Measurements from ENCODE around the gene SYT8.

SYT8 gene

DNA sequence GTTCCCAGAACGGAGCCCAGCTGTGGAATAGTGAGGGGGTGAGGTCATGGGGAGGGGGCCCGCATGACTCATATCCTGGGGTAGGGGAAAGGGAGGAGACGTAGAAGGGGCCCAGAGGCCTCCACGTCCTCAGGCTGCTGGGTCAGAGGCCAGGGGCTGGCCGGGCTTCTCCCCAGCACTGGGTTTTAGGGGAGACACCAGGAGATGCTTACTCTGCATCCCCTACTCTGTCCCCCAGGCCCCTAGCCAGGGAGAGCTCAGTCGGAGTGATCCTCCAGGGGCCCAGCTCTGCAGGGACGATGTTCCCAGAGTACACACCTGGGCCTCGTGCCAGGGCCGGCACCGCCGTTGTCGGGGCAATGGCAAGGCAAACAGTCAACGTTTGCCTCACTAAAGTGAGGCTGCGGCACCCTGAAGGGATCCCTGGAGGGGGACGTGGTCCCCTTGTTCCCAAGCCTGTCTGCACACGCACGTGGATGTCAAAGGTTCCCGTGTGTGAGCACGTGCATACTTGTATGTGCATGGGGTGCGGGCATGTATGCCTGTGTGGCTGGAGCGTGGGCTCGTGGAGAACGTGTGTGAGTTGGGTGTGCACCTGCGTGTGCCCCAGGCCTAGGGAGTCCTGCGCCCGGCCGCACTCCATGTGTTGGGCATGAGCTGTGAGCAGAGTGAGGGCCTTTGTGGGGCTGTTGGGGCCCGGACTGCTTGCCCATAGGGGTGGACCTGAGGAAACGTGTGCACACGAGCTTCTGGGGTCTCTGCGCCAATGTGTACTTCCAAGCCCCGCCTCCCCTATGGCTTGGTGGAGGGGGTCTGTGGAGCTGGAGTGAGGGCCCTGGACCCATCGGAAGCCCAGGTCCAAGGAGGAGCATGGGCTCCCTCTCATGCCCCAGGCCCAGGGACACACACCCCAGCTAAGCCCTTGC lies 42.7 kb downstream of the SYT8 start:
- H3K9me2 ChIP-seq (replicated peaks; ENCODE audit: insufficient read depth, low read length) = no peaks in the 10 kb centered on the region
- no peak overlapping the region for H3K4me2 ChIP-seq (ENCODE audit: low read depth, low read length)
- no peak for TF ChIP-seq EZH2 (optimal IDR thresholded peaks at IDR 0.05; ENCODE audit: low read depth, low read length)
- H3K79me2 ChIP-seq (ENCODE audit: low read length) = no peaks in the 10 kb centered on the region
- no peaks in the 10 kb centered on the region for H3F3A ChIP-seq (ENCODE audit: insufficient read depth, low read length)
- H3K27me3 ChIP-seq (replicated peaks; ENCODE audit: insufficient read depth, low read length) = no peaks in the 10 kb centered on the region
- H3K9ac ChIP-seq (ENCODE audit: low read length) = no peak overlapping the region
- no peak for DNase-seq
- H3K4me3 ChIP-seq (ENCODE audit: low read length) = no peak overlapping the region
- H2AFZ ChIP-seq (ENCODE audit: low read length) = no peak overlapping the region
- no peaks in the 10 kb centered on the region for H3K36me3 ChIP-seq (replicated peaks; ENCODE audit: insufficient read depth, low read length)
- no peaks in the 10 kb centered on the region for H3K4me1 ChIP-seq (ENCODE audit: low read length)
- no peaks in the 10 kb centered on the region for H4K20me1 ChIP-seq (ENCODE audit: insufficient read depth, low read length)
- no peak overlapping the region for H3K27ac ChIP-seq (ENCODE audit: low read length)
- no peaks in the 10 kb centered on the region for H3K9me3 ChIP-seq (replicated peaks; ENCODE audit: insufficient read depth, low read length)

DNA sequence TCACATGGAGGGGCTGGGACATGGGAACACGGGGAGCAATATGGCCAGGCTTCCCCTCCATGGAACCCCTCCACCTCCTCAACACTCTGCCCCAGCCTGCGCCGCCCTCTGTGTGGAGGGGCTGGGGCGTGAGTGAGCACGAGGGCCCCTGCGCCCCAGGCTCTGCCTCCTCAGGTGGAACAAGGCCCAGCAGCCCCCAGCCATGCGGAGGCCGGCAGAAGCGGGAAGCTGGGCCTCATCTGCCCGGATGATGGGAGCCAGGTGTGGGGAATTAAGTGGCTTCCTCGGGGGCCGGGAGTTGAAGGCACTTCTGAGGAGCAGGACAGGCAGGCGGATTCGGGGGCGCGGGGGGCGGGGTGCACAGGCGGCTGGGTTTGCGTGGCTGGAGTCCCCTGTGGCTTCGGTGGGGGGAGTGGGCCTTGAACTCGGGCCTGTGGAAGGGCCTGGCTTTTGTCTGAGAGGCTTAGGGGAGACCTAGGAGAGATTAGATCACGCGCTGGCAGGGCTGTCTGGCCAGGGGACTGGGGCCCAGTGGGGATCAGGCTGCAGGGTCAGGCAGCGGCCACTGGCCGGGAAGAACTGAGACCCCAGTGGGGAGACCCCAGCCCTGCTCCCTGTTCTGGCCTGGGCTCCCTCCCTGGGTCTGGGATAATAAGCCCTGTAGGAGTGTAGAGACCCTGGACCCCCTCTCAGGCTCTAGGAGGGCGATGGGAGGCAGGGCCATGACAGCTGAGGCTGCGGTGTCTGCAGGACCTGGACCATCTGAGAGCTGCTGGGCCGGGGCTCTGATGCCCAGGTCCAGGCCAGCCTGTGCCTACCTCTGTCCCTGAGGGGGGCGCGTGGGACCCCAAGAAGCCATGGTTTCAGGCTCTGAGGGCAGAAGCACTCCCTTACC lies 43.6 kb downstream of the SYT8 start:
- no peaks in the 10 kb centered on the region for H3K27me3 ChIP-seq (replicated peaks; ENCODE audit: insufficient read depth, low read length)
- H3K4me3 ChIP-seq (ENCODE audit: low read length) = no peak overlapping the region
- H2AFZ ChIP-seq (ENCODE audit: low read length) = no peak overlapping the region
- H3K9me2 ChIP-seq (replicated peaks; ENCODE audit: insufficient read depth, low read length) = no peaks in the 10 kb centered on the region
- no peak overlapping the region for H3K4me2 ChIP-seq (ENCODE audit: low read depth, low read length)
- H3K4me1 ChIP-seq (ENCODE audit: low read length) = no peaks in the 10 kb centered on the region
- no peaks in the 10 kb centered on the region for H3K36me3 ChIP-seq (replicated peaks; ENCODE audit: insufficient read depth, low read length)
- no peak overlapping the region for H3K9ac ChIP-seq (ENCODE audit: low read length)
- H3F3A ChIP-seq (ENCODE audit: insufficient read depth, low read length) = no peaks in the 10 kb centered on the region
- no peak overlapping the region for H3K27ac ChIP-seq (ENCODE audit: low read length)
- no peaks in the 10 kb centered on the region for H3K9me3 ChIP-seq (replicated peaks; ENCODE audit: insufficient read depth, low read length)
- TF ChIP-seq EZH2 (optimal IDR thresholded peaks at IDR 0.05; ENCODE audit: low read depth, low read length) = no peak
- TF ChIP-seq EZH2phosphoT487 (IDR thresholded peaks at IDR 0.05; ENCODE audit: low read length) = no peak
- TF ChIP-seq, protein P1, sequence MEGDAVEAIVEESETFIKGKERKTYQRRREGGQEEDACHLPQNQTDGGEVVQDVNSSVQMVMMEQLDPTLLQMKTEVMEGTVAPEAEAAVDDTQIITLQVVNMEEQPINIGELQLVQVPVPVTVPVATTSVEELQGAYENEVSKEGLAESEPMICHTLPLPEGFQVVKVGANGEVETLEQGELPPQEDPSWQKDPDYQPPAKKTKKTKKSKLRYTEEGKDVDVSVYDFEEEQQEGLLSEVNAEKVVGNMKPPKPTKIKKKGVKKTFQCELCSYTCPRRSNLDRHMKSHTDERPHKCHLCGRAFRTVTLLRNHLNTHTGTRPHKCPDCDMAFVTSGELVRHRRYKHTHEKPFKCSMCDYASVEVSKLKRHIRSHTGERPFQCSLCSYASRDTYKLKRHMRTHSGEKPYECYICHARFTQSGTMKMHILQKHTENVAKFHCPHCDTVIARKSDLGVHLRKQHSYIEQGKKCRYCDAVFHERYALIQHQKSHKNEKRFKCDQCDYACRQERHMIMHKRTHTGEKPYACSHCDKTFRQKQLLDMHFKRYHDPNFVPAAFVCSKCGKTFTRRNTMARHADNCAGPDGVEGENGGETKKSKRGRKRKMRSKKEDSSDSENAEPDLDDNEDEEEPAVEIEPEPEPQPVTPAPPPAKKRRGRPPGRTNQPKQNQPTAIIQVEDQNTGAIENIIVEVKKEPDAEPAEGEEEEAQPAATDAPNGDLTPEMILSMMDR (IDR thresholded peaks at IDR 0.05; ENCODE audit: low read length) = no peak
- DNase-seq = no peak
- H4K20me1 ChIP-seq (ENCODE audit: insufficient read depth, low read length) = no peaks in the 10 kb centered on the region
- H3K79me2 ChIP-seq (ENCODE audit: low read length) = no peaks in the 10 kb centered on the region

DNA sequence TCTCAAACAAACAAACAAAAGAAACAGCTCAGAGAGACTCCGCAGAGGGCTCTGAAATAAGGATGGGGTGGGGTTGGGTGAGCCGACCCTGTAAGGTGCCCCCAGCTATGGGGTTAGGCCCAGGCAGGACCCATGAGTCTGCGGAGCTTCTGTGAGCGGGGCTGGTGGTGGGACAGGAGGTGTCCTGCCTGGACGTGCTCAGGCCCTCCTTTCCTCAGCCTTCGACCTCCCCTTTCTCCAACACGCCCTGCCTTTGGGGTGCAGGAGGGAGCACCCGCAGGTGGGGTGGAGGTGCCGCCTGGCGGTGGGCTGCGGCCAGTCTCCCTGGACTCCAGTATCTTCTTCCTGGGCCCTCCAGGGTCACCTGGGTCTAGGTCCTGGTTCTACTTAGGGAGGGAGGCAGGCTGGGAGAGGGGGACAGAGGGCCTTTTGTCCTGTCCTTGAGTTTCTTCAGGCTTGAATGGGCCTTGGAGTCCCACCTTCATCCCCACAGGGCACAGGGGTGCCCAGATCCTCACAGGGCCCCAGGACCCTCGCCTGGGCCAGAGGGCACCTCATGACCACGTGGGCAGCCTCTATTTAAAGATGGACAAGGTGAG lies 44.7 kb downstream of the SYT8 start:
- Histone ChIP-seq H3K27ac (ENCODE audit: low read length) (no peak overlapping the region), H3K79me2 (ENCODE audit: low read length) (no peaks in the 10 kb centered on the region), H3K9me3 (replicated peaks; ENCODE audit: insufficient read depth, low read length) (no peaks in the 10 kb centered on the region), H3F3A (ENCODE audit: insufficient read depth, low read length) (no peaks in the 10 kb centered on the region), H3K27me3 (replicated peaks; ENCODE audit: insufficient read depth, low read length) (no peaks in the 10 kb centered on the region), H3K9me2 (replicated peaks; ENCODE audit: insufficient read depth, low read length) (no peaks in the 10 kb centered on the region), H3K9ac (ENCODE audit: low read length) (no peak overlapping the region), H3K4me1 (ENCODE audit: low read length) (no peaks in the 10 kb centered on the region), H3K36me3 (replicated peaks; ENCODE audit: insufficient read depth, low read length) (no peaks in the 10 kb centered on the region), H4K20me1 (ENCODE audit: insufficient read depth, low read length) (no peaks in the 10 kb centered on the region), H3K4me3 (ENCODE audit: low read length) (no peak overlapping the region), H2AFZ (ENCODE audit: low read length) (no peak overlapping the region), H3K4me2 (ENCODE audit: low read depth, low read length) (no peak overlapping the region)
- DNase-seq = no peak
- TF ChIP-seq EZH2phosphoT487 (IDR thresholded peaks at IDR 0.05; ENCODE audit: low read length) (no peak), EZH2 (optimal IDR thresholded peaks at IDR 0.05; ENCODE audit: low read depth, low read length) (no peak)
- TF ChIP-seq, protein P1 (IDR thresholded peaks at IDR 0.05; ENCODE audit: low read length) = no peak

All from MM.1S (cell line).